HG02938 (cell line): ENCODE measurements around the gene CTNNA2.

ENCODE experiments used
- ATAC-seq: cut with Tn5 transposase; IDR thresholded peaks from one replicate; pipeline ENCODE4 v1.9.1; 2021; ENCODE audit warnings: mild to moderate bottlenecking, moderate library complexity; ENCODE audit not compliant: unreplicated experiment

CTNNA2 gene

DNA sequence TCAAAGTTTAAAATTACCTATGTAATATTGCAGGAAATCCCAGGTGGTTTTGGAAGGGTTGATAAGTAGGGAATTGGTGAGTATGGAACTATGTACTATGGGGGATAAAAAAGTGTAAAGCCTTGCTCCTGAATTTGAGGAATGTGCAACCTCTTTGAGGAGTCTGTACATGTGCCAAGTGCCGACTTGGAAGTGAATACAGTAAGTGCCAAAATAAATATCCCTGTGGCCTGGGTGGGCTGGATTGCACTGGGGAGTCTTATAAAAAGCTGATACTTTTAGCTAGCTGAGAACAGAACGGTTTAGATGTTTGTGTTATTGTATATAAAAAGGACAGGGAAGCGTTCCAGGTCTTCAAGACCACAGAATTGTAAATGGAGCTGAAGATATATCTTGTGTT is 1108.8 kb downstream of the CTNNA2 start:
- ATAC-seq: no peak

DNA sequence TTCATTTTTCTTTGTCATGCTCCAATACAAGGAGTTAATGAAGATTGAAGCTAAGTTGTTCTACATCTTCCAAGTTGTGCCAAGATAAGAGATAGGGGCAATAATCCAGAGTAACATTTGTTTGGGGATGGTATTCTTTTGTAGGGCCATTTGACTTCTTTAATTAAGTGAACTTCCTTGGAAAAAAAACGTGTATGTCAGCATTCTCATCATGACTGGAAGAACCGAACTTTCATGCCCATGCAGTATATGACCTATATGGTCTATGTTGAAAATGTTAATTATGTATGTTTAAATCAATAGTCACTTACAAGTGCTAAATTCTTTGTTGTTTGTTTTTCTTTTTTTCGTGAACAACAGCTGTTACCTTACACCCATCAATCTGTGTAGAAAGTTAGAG is 1111.2 kb downstream of the CTNNA2 start:
- ATAC-seq: no peak

DNA sequence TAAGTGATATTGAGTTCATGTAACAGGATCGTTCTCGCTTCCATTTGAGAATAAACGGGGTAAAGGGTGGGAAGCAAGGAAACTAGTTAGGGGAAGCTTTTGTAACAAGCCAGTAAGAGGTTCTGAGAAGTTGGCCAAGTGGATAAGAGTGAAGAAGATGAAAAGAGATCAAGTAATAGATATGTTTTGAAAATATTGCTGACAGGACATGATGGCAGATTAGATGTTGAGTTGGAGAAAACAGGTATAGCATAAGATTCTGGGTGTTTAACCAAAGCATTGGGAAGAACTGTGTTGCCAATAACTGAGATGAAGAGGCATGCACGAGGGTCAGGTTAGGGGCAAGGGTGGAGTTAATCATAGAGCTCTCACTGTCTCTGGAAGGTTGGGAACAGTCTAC is 1121.7 kb downstream of the CTNNA2 start:
- ATAC-seq: no peak

DNA sequence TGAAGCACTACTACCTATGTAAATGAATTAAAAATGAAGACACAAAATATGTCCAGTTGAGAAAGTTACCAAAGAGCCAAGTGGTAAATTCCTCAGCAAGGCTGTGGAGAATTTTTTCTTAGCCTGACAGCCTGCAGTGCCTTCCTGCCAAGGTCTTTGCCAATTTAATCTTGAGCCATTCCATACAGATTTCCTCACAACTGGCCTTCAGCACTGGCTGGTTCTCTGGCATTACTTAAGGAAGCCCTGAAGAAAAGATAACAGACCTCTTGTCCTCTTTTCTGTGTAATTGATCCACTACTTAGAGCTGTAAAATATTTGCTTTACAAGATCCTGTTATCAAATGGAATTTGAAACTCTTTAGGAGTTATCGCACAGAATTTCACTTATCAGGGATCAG is 1125.9 kb downstream of the CTNNA2 start:
- ATAC-seq: no peak

DNA sequence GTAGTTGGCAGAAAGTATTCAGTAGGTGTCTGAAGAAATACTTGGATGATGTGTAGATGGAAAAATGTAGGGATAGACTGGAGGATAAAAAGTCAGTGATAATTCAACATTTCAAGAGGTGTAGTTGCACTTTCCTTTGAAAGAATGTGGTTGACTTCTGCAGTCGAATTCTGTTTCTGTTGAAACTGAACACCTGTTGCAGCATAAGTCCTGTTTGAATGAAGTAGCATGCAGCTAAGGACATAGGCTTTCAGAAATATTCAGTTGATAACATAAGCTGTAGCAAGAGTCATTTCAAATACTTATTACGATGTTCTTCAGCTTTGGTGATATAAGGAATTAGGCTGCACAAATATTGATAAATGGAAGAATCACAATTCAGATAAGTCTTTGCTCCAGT is 1129.6 kb downstream of the CTNNA2 start:
- ATAC-seq: no peak

DNA sequence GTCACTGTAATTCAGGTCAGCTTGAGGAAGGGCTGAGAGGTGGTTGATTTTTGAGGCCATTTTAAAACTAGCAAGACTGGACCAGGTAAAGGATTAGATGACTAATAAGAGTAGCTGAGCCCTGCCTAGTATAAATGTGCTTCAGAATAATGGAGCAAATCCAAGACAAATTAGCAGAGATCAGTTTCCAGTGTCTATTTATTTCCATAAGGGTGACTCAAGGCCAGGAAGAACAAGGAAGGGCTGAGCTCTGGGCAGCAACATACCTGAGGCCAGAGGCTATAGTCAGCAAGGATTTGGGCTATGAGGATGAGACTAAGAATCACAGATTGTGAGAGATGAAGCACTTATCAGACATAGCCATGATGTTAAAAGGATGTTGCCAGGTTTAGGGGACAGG is 1130.7 kb downstream of the CTNNA2 start:
- ATAC-seq: no peak

DNA sequence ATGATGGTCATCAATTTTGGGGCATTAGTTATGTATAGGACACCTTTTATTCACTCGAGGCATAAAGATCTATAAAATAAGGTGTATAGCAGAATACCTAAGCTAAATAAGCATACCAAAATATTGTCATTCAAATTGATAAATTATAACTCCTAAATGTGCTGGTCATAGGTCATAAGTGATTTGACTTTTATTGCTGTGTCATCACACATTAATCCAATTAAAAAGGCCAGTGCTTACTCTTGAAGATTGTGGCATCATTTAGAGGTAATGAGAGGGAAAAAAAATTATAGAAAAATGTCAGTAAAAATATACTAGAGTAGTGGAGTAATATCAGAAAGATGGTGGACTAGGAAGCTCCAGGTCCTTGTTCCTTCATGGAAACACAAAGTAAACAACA is 1138.6 kb downstream of the CTNNA2 start:
- no peak for ATAC-seq

DNA sequence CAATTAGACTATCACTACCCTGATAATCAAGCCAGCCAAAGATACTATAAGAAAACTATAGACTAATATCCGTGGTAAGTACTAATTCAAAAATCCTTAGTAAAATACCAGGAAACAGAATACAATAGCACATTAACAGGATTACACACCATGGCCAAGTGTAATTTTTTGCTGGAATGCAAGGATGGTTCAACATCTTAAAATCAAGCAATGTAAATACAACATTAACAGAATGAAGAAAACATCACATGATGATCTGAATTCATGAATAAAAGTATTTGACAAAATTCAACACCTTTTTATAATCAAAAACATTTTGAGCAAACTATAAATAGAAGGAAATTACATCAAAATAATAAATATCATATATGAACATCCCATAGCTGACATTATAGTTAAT is 1142.4 kb downstream of the CTNNA2 start:
- no peak for ATAC-seq

DNA sequence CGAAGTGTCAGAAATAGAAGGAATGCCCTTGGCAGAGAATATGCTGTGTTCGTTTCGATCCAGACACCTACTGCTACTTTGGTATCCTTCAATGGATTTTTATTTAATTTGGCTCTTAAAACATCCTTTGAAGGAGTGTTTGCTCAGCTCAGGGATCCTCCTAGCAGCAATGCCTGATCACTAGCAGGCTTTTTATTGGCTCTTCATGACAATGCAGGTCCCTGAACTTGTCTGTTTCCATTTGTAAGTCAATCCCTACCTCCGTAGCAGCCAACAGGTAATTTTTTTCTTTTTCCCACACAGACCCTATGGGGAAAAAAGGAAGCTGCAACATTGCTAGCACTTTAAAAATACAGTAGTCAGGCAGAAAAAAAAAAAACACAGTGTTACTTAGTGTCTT is 1157.9 kb downstream of the CTNNA2 start:
- ATAC-seq: no peak

DNA sequence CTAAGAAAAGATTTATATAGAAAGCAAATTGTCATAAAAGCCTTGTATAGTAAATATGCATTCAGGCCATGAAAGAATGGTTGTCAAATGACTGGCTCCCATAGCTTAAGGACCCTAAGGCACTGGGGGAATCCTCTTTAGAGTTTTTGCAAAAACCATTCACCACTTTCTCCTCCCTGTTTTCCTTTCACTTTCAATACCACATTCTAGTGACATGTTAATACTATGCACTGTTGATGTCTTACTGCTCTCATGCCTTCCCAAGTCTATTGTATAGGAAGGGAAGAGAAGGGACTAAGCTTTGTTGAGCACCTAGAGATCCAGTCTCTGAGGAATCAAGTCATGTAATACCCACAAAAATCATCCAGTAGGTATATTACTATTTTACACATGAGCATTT is 1174.7 kb downstream of the CTNNA2 start:
- ATAC-seq: no peak

DNA sequence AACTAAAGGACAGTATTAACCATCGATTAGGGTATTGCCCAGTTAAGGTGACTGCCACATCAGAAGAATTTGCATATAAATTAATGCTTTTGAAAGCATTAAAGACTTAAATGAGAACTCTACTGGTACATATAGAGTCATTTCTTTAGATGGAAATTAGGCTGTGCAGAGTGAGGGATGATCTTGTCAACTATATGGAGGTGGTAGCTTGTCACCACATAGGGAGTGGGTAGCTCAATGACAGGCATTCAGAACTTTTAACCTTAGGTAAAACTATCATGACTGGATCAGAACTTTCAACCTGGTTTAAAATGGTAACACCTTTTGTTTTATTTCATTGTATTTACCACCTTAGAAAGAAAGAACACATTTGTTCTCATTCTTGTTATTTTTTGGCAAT is 1176.3 kb downstream of the CTNNA2 start:
- ATAC-seq: no peak
